Effector memory CD4-positive, alpha-beta T cell (primary cell): ENCODE measurements around the gene SSC5D.

Source experiments
- DNase-seq, 3 donors: peaks; one replicate each; pipeline ENCODE4 v3.0.0-alpha.2; 2020
- H3K27ac ChIP-seq: 2 replicates; pipeline ENCODE4 v1.7.0; 2013; ENCODE audit warnings: mild to moderate bottlenecking, low read length, moderate library complexity; ENCODE audit not compliant: insufficient read depth, poor library complexity, severe bottlenecking
- H3K27me3 ChIP-seq: replicated peaks from 2 replicates; pipeline ENCODE4 v1.7.0; 2013; ENCODE audit warnings: mild to moderate bottlenecking, low read length; ENCODE audit not compliant: insufficient read depth, control insufficient read depth, poor library complexity, severe bottlenecking
- H3K36me3 ChIP-seq: 2 replicates; pipeline ENCODE4 v1.7.0; 2013; ENCODE audit warnings: mild to moderate bottlenecking, low read length, moderate library complexity; ENCODE audit not compliant: control insufficient read depth, insufficient read depth
- H3K4me1 ChIP-seq: 2 replicates; pipeline ENCODE4 v1.7.0; 2013; ENCODE audit warnings: low read length, mild to moderate bottlenecking; ENCODE audit not compliant: control insufficient read depth, insufficient read depth, poor library complexity, severe bottlenecking
- H3K4me3 ChIP-seq: 2 replicates; pipeline ENCODE4 v1.7.0; 2013; ENCODE audit warnings: low read length, low read depth, mild to moderate bottlenecking; ENCODE audit not compliant: insufficient read depth, poor library complexity, severe bottlenecking
- H3K9me3 ChIP-seq: 2 replicates; pipeline ENCODE4 v1.7.0; 2013; ENCODE audit warnings: mild to moderate bottlenecking, low read length, moderate library complexity; ENCODE audit not compliant: control insufficient read depth

The SSC5D gene

DNA sequence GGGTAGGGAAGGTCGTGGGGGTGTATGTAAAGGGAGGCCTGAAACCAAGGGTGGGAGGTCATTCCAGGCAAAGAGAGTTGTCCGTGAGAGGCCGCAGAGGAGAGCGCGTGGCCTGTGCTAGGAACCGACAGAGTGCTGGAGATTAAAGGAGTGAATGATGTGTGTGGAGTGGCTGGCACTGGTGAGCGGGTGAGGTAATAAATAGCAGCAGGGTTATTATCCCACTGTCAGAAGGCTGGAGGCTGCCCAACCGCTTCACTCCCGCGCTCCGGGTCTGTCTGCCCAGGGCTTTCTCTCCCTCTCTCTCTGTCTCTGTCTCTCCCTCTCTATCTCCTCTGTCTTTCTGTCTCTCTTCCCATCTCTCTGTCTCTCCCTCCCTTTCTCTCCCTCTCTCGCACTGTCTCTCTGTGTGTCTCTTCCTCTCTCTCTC is 75.0 kb downstream of the SSC5D start:
- H3K4me3 ChIP-seq, result no peak overlapping the region
- no peak for DNase-seq
- peaks cover 2% of the 10 kb centered on the region for H3K27me3 ChIP-seq
- no peaks in the 10 kb centered on the region for H3K9me3 ChIP-seq
- no peak overlapping the region for H3K27ac ChIP-seq
- no peaks in the 10 kb centered on the region for H3K36me3 ChIP-seq
- no peaks in the 10 kb centered on the region for H3K4me1 ChIP-seq

GRCh38 chr19:55566823-55567222 is 78.6 kb downstream of the SSC5D start:
- Histone ChIP-seq H3K27ac (no peak overlapping the region), H3K9me3 (no peaks in the 10 kb centered on the region), H3K36me3 (no peaks in the 10 kb centered on the region), H3K4me1 (no peaks in the 10 kb centered on the region), H3K27me3 (peaks cover 2% of the 10 kb centered on the region), H3K4me3 (no peak overlapping the region)
- no peak for DNase-seq

GRCh38 chr19:55567708-55568328 is 79.6 kb downstream of the SSC5D start:
- no peak for DNase-seq

More at GRCh38 chr19:55567708-55568328, 79.6 kb downstream of the SSC5D start:
- Histone ChIP-seq H3K4me3 (no peak overlapping the region), H3K27me3 (peaks cover 2% of the 10 kb centered on the region), H3K4me1 (no peaks in the 10 kb centered on the region), H3K9me3 (no peaks in the 10 kb centered on the region), H3K36me3 (no peaks in the 10 kb centered on the region), H3K27ac (no peak overlapping the region)
